ENCODE data around the gene ATMIN.

- TF ChIP-seq, protein P1, sequence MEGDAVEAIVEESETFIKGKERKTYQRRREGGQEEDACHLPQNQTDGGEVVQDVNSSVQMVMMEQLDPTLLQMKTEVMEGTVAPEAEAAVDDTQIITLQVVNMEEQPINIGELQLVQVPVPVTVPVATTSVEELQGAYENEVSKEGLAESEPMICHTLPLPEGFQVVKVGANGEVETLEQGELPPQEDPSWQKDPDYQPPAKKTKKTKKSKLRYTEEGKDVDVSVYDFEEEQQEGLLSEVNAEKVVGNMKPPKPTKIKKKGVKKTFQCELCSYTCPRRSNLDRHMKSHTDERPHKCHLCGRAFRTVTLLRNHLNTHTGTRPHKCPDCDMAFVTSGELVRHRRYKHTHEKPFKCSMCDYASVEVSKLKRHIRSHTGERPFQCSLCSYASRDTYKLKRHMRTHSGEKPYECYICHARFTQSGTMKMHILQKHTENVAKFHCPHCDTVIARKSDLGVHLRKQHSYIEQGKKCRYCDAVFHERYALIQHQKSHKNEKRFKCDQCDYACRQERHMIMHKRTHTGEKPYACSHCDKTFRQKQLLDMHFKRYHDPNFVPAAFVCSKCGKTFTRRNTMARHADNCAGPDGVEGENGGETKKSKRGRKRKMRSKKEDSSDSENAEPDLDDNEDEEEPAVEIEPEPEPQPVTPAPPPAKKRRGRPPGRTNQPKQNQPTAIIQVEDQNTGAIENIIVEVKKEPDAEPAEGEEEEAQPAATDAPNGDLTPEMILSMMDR (IDR thresholded peaks at IDR 0.05; ENCODE audit: extremely low read depth in 1 of 2, insufficient read depth in 1 of 2, low read depth in 1 of 2, low read length in 2 of 2), result no peak
- no peak for TF ChIP-seq MAX (IDR thresholded peaks at IDR 0.05; ENCODE audit: insufficient read depth, insufficient read length)
- no peak for TF ChIP-seq POLR2A (IDR thresholded peaks at IDR 0.05; ENCODE audit: low read depth, low read length)
- no peak for TF ChIP-seq POLR2AphosphoS5 (IDR thresholded peaks at IDR 0.05; ENCODE audit: insufficient read depth, low read depth, low read length)
These were observed 38.9 kb upstream of the ATMIN start for GRCh38 chr16:80996688-80997138.

Data from endothelial cell of umbilical vein (primary cell).